Activated T-cell treated with anti-CD3 and anti-CD28 coated beads, Interleukin-2, amount 50 U/mL, for 72 hours (primary cell): ENCODE data around the gene CDH4. TPM values are rescaled to one million over a fixed set of nuclear protein-coding genes. Genes with fewer than 3 reads are reported as not detected.
"Not testable (repeated sequence)": the region's sequence is repeated elsewhere in the genome, so short reads cannot be mapped to it uniquely, and the experiment has no call there.

Experiments
- ATAC-seq, 2 donors: fragments of 150-1000 bp; cut with Tn5 transposase; replicated peaks in 1 of 2; 2 replicates each; pipeline ENCODE4 v1.10.0; 2021; ENCODE audit warnings: moderate library complexity in 2 of 2, mild to moderate bottlenecking in 1 of 2
- DNase-seq, 2 donors: peaks; one replicate each; pipeline ENCODE4 v3.0.0; 2021 to 2022; ENCODE audit warnings: mixed read lengths in 1 of 2
- H3K27ac Mint-ChIP-seq: one replicate; pipeline ENCODE4 v1.8.0; 2022; ENCODE audit warnings: mild to moderate bottlenecking, moderate library complexity, mixed read lengths
- H3K27me3 Mint-ChIP-seq: one replicate; pipeline ENCODE4 v1.8.0; 2022; ENCODE audit warnings: low read depth, mixed read lengths
- H3K36me3 Mint-ChIP-seq, 2 donors: one replicate each; pipeline ENCODE4 v1.8.0; 2022; ENCODE audit warnings: mixed read lengths in 2 of 2, mild to moderate bottlenecking in 1 of 2; ENCODE audit not compliant: insufficient read depth in 2 of 2
- H3K4me1 Mint-ChIP-seq: one replicate; pipeline ENCODE4 v1.8.0; 2022; ENCODE audit warnings: low read depth, mixed read lengths
- H3K4me3 Mint-ChIP-seq, 2 donors: one replicate each; pipeline ENCODE4 v1.8.0; 2022; ENCODE audit warnings: mild to moderate bottlenecking in 2 of 2, mixed read lengths in 2 of 2, moderate library complexity in 2 of 2
- H3K9me3 Mint-ChIP-seq, 2 donors: one replicate each; pipeline ENCODE4 v1.8.0; 2022; ENCODE audit warnings: mixed read lengths in 2 of 2
- total RNA-seq, 2 donors: library from RNA; stranded (reverse); gene quantifications; one replicate each; pipeline ENCODE4 v1.2.3, GENCODE V29; 2022

The CDH4 gene
- total RNA-seq, 2 donors from 2014 or later = 0.17 to 0.35 TPM

DNA sequence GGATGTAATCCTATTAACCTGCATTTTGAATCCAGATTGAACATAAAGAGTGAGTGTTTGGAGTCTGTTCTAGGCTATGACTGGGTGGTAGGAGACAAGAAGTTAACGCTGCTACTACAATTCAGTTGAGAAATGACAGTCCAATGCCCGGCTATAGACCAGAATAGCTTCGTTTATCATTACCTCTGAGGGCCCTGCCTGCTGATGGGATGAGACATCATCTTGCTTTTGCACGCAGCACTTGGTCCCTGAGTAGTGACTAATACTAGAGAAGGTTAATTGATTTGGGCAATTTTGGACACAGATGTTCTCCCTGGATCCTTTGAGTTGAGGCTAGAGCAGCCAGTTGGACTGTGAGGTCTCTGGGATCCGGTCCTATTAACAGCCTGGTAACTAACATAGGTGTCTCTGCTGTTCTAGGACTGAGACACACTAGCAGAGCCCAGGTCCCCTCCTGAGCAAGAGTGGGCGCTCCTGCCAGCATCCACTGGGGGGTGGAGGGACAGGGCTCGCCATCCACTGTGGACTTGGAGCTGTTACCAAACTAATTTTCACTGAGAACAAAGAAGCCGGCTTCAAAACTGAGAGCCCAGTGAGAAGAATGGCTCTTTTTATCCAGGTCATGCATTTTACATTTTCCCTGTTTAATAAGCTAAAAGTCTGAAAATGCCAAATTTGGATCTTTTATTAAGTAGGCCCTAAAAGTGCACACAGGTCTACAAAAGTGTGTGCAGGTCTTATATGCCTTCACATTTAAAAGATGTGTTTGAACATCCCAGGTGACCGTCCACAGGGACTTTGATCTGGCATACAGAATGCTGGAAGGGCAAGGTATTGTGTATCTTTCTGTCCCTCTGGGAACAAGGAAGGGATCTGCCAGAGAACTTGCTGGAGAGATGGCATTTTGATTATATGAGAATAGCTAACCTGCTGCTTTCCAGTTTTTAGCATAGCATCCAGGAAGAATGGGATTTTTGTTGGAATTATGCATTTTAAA lies 212.5 kb downstream of the CDH4 start:
- Mint-ChIP-seq H3K9me3 (peaks cover 0 to 5% of the 10 kb centered on the region in 2 donors), H3K27ac (no peak overlapping the region), H3K36me3 (no peaks in the 10 kb centered on the region), H3K4me3 (no peak overlapping the region), H3K4me1 (no peaks in the 10 kb centered on the region), H3K27me3 (no peaks in the 10 kb centered on the region)
- ATAC-seq (no peak), DNase-seq (no peak)

- no peaks in the 10 kb centered on the region for H3K4me1 Mint-ChIP-seq
- H3K9me3 Mint-ChIP-seq = peaks cover 4 to 5% of the 10 kb centered on the region in 2 donors
- H3K27ac Mint-ChIP-seq = no peak overlapping the region
- ATAC-seq (no peak), DNase-seq (no peak)
- peaks cover 6% of the 10 kb centered on the region for H3K27me3 Mint-ChIP-seq
- no peak overlapping the region for H3K4me3 Mint-ChIP-seq
- peaks cover 1 to 2% of the 10 kb centered on the region in 2 donors for H3K36me3 Mint-ChIP-seq
Observed at GRCh38 chr20:61475729-61476128, 223.7 kb downstream of the CDH4 start.

DNA sequence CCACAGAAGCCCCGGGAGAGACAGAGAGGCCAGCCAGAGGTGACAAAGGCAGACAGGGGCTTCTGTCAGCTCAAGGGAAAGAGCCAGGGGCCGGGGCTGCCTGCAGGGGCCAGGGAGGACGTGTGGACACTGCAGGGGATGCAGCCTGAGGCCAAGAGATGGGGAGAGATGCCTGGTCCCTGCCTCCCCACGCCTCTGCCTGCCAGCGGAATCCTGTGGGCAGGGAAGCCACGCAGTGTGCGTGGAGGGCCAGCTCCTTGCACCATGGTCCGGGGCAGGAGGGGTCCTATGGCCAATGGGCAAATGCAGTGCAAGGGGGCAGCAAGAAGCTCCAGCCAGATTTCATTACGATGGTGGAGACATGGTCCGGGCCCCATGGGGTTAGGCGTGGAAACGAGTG lies 224.9 kb downstream of the CDH4 start:
- H3K4me1 Mint-ChIP-seq = no peaks in the 10 kb centered on the region
- H3K9me3 Mint-ChIP-seq = peaks cover 4 to 5% of the 10 kb centered on the region in 2 donors
- DNase-seq = no peak
- H3K4me3 Mint-ChIP-seq = no peak overlapping the region
- H3K36me3 Mint-ChIP-seq = peaks cover 1 to 2% of the 10 kb centered on the region in 2 donors
- ATAC-seq = no peak
- peaks cover 6% of the 10 kb centered on the region for H3K27me3 Mint-ChIP-seq
- H3K27ac Mint-ChIP-seq = no peak overlapping the region

- H3K4me3 Mint-ChIP-seq = no peak overlapping the region
- ATAC-seq (no peak), DNase-seq (no peak)
- H3K9me3 Mint-ChIP-seq = peaks cover 4 to 5% of the 10 kb centered on the region in 2 donors
- H3K27me3 Mint-ChIP-seq = peaks cover 6% of the 10 kb centered on the region
- H3K27ac Mint-ChIP-seq = no peak overlapping the region
- H3K4me1 Mint-ChIP-seq = no peaks in the 10 kb centered on the region
- peaks cover 0 to 1% of the 10 kb centered on the region in 2 donors for H3K36me3 Mint-ChIP-seq
Observed at GRCh38 chr20:61477451-61477861, 225.4 kb downstream of the CDH4 start.

GRCh38 chr20:61478094-61478493 lies 226.0 kb downstream of the CDH4 start:
- Mint-ChIP-seq H3K27me3 (peaks cover 6% of the 10 kb centered on the region), H3K36me3 (peaks cover 0 to 1% of the 10 kb centered on the region in 2 donors), H3K4me1 (no peaks in the 10 kb centered on the region), H3K4me3 (no peak overlapping the region), H3K27ac (no peak overlapping the region), H3K9me3 (peaks cover 4 to 5% of the 10 kb centered on the region in 2 donors)
- no peak for ATAC-seq
- no peak for DNase-seq

DNA sequence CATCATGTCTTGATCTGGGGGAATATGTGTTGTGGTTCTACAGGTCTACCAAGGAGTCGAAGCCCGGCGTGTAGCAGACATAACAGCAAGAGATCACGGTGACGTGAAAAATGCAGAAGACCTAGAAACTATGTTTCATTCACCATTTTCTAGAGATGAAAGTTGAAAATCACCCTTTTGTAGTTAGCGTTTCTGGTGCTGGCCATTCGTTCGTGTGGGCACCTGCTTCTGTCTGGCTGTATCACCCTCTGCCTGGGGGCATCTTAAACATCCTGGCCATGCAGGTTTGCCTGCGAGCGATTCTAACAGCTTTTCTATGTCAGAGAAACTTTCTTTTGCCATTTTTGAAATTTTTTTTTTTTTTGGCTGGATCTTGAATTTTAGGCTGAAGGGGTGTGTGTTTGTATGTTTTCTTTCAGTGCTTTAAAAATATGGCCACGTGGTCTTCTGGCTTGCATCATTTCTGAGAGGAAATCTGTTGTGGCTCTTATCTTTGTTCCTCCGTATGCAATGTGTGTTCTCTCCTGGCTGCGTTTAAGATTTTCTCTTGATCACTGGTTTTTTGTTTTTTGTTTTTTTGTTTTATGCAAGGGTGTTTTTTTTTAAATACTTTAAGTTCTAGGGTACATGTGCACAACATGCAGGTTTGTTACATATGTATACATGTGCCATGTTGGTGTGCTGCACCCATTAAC lies 226.7 kb downstream of the CDH4 start:
- Mint-ChIP-seq H3K36me3 (peaks cover 0 to 1% of the 10 kb centered on the region in 2 donors), H3K27me3 (peaks cover 6% of the 10 kb centered on the region), H3K27ac (no peak overlapping the region), H3K4me1 (no peaks in the 10 kb centered on the region), H3K9me3 (peaks cover 4 to 5% of the 10 kb centered on the region in 2 donors), H3K4me3 (no peak overlapping the region)
- ATAC-seq = no peak
- no peak for DNase-seq

- not testable (repeated sequence) for ATAC-seq, DNase-seq, H3K36me3 Mint-ChIP-seq, H3K4me3 Mint-ChIP-seq, H3K4me1 Mint-ChIP-seq, H3K27ac Mint-ChIP-seq, H3K27me3 Mint-ChIP-seq, H3K9me3 Mint-ChIP-seq
Observed at GRCh38 chr20:61479433-61479832, 227.4 kb downstream of the CDH4 start.

DNA sequence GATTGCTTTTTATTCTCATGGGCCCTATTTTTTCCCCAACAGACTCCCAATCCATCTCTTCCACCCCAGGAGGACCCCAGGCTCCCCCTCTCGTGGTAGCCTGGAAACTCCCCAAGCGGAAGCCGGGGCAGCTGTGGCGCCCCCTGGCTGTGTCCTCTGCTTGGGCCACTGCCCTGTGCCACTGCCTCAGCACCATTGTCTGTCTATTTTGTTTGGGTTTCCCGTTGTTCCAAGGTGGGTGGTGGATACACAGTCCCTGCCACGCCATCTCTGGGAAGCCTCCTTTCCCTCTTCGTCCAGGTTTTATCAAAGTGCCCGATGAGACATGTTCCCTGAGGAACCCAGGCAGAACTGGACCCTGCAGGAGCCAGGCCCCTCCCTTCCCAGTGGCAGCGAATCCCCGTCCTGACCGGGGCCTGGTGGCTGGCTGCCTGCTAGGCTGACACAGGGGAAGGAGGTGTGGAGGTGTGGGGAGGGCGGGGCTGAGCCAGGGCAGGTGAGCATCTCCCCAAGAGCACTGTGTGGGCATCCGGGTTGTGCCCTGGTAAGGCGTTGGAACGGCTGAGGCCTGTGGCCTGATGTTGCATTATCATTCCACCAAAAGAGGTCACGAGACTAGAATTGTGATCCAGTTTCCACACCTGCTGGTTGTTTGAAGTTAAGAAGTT lies 228.2 kb downstream of the CDH4 start:
- Mint-ChIP-seq H3K4me3 (no peak overlapping the region), H3K36me3 (peaks cover 0 to 1% of the 10 kb centered on the region in 2 donors), H3K27me3 (peaks cover 6% of the 10 kb centered on the region), H3K9me3 (peaks cover 6 to 7% of the 10 kb centered on the region in 2 donors), H3K4me1 (no peaks in the 10 kb centered on the region), H3K27ac (no peak overlapping the region)
- DNase-seq = no peak
- ATAC-seq = no peak

DNA sequence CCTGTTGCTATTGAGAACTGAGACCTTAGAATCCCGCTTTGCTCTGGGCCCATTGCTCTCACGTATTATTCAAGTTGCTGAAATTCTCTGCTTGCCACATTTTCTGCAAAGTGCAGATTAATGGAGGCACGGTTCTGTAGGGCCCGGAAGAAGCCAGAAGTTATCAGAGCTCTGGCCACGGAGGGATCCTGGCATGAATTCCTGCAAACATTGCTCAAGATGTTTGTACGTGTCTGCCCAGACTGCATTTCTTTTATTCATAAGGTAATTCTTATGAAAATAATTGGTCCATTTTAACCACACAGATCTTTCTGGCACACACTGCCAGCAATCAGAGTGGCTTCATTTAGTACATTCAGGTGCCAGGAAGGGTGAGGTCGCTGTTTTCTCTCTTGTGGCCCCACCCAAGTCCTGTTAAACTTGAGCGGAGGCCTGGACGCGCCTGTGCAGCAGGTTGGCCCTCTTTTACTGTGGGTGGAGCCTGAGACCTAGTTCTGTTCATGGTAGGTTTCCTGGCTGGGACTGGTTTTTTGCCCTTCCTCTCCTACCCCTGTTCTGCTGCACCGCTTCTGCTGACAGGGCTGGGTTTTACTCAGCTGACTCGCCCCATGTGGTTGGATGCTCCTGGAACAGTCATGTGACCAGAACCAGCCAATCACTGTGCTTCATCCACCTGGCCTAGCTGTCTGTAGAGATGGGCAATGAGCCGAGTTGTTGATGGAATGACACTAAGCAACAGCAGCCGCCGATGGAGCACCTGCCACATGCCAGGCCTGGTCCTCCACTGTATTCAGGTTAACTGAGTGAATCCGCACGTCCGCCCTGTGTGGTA lies 230.2 kb downstream of the CDH4 start:
- H3K4me1 Mint-ChIP-seq = no peaks in the 10 kb centered on the region
- peaks cover 6 to 7% of the 10 kb centered on the region in 2 donors for H3K9me3 Mint-ChIP-seq
- ATAC-seq = no peak
- no peaks in the 10 kb centered on the region for H3K36me3 Mint-ChIP-seq
- no peaks in the 10 kb centered on the region for H3K27me3 Mint-ChIP-seq
- no peak for DNase-seq
- H3K4me3 Mint-ChIP-seq = no peak overlapping the region
- no peak overlapping the region for H3K27ac Mint-ChIP-seq

GRCh38 chr20:61482901-61483300 lies 230.8 kb downstream of the CDH4 start:
- ATAC-seq (no peak), DNase-seq (no peak)
- no peak overlapping the region for H3K27ac Mint-ChIP-seq
- H3K9me3 Mint-ChIP-seq = peaks cover 3 to 7% of the 10 kb centered on the region in 2 donors
- no peaks in the 10 kb centered on the region for H3K27me3 Mint-ChIP-seq
- no peaks in the 10 kb centered on the region for H3K36me3 Mint-ChIP-seq
- no peaks in the 10 kb centered on the region for H3K4me1 Mint-ChIP-seq
- no peak overlapping the region for H3K4me3 Mint-ChIP-seq

DNA sequence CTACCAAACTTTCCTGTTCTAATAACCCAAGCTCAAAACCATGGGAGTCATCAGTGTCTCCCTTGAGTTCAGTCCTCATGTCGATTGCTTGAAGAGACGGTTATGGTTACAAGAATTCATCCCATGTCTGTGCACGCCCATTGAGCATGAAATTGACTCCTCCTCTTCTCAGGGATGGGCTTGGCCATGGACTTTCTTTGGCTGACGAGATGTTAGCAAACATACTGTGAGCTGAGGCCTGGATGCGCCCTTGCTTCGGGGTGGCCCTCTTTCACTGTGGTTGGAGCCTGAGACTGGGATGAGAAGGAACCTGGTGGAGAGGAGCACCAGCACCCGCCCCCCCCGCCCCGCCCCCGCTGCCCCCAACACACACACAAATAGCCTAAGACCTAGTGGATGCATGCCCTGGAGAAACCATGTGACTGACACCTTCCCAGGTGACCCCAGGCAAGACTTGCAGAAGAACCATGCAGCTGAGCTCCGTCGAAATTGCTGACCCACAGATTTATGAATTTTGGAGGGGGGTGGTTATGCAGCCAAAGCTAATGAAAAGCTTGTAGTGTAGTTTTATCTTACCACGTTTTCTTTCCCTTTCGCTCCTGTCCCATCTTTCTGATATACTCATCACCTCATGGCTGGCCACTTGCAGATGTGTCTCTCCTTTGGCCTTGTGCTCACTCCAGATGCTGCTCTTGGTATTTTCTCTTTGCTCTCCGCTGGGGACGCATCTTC lies 231.4 kb downstream of the CDH4 start:
- Mint-ChIP-seq H3K27ac (no peak overlapping the region), H3K27me3 (no peaks in the 10 kb centered on the region), H3K36me3 (no peaks in the 10 kb centered on the region), H3K4me3 (no peak overlapping the region), H3K9me3 (peaks cover 3 to 5% of the 10 kb centered on the region in 2 donors), H3K4me1 (no peaks in the 10 kb centered on the region)
- DNase-seq (no peak), ATAC-seq (no peak)

DNA sequence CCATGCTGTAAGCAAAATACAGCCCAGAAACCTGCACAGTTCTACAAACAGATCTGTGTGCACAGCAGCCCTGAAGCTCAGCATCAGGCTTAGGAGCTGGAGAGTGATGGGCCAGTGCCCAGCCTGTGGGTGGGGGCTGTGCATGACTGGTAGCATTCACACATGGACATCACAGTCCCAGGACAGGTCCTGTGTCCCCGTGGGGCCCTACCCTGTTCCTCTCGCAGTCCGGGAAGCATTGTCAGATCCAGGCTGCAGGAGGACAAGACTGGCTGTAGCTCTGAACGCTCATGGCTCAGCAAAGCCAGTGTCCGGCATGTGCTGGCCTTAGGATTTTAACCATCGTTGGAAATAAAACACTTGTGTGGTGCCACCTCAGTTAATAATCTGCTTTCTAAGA lies 234.1 kb downstream of the CDH4 start:
- DNase-seq = no peak
- H3K4me3 Mint-ChIP-seq = no peak overlapping the region
- no peaks in the 10 kb centered on the region for H3K36me3 Mint-ChIP-seq
- H3K4me1 Mint-ChIP-seq = no peaks in the 10 kb centered on the region
- H3K27me3 Mint-ChIP-seq = no peaks in the 10 kb centered on the region
- peaks cover 2% of the 10 kb centered on the region in 2 donors for H3K9me3 Mint-ChIP-seq
- no peak overlapping the region for H3K27ac Mint-ChIP-seq
- ATAC-seq = no peak
